Activated naive CD4-positive, alpha-beta T cell treated with anti-CD3 and anti-CD28 coated beads, Interleukin-2, amount 10 ng/mL, durations not matched to agents 7 days and 5 days (primary cell): ENCODE measurements around the gene CS.
A peak's percentile ranks its signal among the peaks of the same experiment; 100 is the strongest.
"Not testable (repeated sequence)": the region's sequence is repeated elsewhere in the genome, so short reads cannot be mapped to it uniquely, and the experiment has no call there.

Experiments
- CTCF ChIA-PET: fragments of 350-600 bp; sonication (Branson Sonifier 250); formaldehyde crosslinking; loops from one replicate; lab custom pipeline; 2021; ENCODE audit warnings: antibody characterized with exemption; lab: Charles Lee
- DNase-seq: peaks from one replicate; pipeline ENCODE4 v3.0.0-alpha.2; 2020
- H3K27ac Mint-ChIP-seq: one replicate; pipeline ENCODE4 v1.8.0; 2021; ENCODE audit warnings: mild to moderate bottlenecking, moderate library complexity, mixed read lengths
- H3K27me3 Mint-ChIP-seq: one replicate; pipeline ENCODE4 v1.8.0; 2021; ENCODE audit warnings: mild to moderate bottlenecking, mixed read lengths
- H3K36me3 Mint-ChIP-seq: one replicate; pipeline ENCODE4 v1.8.0; 2021; ENCODE audit warnings: mixed read lengths
- H3K4me1 Mint-ChIP-seq: one replicate; pipeline ENCODE4 v1.8.0; 2021; ENCODE audit warnings: mixed read lengths
- H3K4me3 Mint-ChIP-seq: one replicate; pipeline ENCODE4 v1.8.0; 2021; ENCODE audit warnings: mild to moderate bottlenecking, moderate library complexity, mixed read lengths
- H3K9me3 Mint-ChIP-seq: one replicate; pipeline ENCODE4 v1.8.0; 2021; ENCODE audit warnings: mixed read lengths

CS gene

DNA sequence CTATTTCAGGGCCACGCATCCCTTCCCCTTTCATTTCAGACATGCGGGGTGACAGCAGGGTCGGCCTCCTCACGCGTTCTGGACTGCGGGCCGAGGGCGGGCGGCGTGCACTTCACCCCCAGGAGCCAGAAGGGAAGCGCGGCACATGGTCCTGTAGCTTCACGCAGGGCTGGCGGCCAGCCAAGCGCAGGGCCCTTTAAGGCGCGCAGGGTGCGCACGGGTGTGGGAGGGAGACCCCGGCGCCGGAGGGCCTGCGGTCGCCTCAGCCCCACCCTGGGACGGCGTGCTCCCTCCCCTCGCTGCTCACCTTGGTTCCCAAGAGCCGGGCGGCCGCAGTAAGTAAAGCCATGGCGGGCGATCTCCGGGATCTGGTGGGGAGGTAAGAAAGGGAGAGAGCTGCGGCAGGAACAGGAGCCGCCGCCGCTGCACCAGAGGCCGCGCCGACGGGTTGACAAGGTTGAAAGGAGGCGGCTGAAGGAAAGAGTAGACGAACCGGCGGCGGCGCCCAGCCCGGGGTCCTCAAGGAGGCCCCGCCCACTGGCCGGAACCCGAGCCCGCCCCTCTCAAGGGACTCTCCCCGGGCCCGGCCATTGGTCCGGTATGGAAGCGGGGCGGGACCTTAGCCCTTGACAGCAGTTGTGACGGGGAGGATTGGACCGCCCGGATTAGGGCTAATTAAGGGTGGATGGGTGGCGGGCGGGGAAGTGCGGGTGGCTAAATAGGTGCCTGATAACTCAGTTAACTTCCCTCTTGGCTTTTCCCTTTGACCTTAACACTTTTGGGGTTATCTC, at the start of gene CS:
TSS of gene CS (minus strand) at position 478 of the 791 bp plus-strand sequence. CDS start at position 349, 129 bp downstream.
- Mint-ChIP-seq H3K36me3 (peaks cover 18% of the 10 kb centered on the region), H3K4me3 (peak within 1 kb of the TSS; percentile 86), H3K4me1 (peaks cover 51% of the 10 kb centered on the region), H3K27me3 (no peaks in the 10 kb centered on the region), H3K9me3 (no peaks in the 10 kb centered on the region), H3K27ac (peak within 1 kb of the TSS; percentile 96)
- peak; percentile 99 for DNase-seq
- CTCF ChIA-PET, result interaction anchor here (0.9 to 1.7 kb wide), 8 partner anchors 16 to 164 kb away, joined by 3 to 4 read pairs (median 3); partner anchors contain the start of genes ANKRD52 and CNPY2

DNA sequence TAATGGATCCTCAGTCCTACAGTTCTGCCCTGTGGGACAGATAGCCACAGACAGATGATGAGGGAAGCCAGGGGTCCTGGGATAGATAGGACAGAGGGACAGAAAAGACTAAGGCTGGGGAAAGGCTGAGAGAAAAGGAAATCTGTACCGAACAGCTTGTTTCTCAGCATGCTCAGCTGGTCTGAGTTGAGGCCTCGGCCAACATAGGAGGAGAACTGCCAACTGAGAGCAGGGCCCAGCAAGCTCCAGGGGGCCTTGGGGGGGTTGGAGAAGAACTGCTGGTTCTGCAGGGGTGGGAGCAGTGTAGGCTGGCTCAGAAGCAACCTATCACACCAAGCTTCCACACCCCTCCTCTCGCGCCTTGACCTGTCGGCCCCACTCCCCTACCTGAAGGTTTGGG, 48.6 kb upstream of the CS start:
- Mint-ChIP-seq H3K4me3 (no peak overlapping the region), H3K27ac (no peak overlapping the region), H3K27me3 (no peaks in the 10 kb centered on the region), H3K9me3 (no peaks in the 10 kb centered on the region), H3K4me1 (no peaks in the 10 kb centered on the region), H3K36me3 (peaks cover 61% of the 10 kb centered on the region)
- CTCF ChIA-PET, result interaction anchor here (1.1 kb wide), 1 partner anchor 9 kb away, joined by 4 read pairs; no protein-coding TSS in a partner anchor
- DNase-seq, result no peak

DNA sequence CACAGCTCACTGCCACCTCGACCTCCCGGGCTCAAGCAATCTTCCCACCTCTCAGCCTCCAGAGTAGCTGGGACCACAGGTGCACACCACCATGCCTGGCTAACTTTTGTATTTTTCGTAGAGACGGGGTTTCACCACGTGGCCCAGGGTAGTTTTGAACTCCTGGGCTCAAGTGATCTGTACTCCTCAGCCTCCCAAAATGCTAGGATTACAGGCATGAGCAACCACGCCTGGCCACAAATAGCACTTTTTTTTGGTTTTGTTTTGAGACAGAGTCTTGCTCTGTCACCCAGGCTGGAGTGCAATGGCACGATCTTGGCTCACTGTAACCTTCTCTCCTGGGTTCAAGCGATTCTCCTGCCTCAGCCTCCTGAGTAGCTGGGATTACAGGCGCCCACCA, 47.1 kb upstream of the CS start:
- H3K4me3 Mint-ChIP-seq, H3K9me3 Mint-ChIP-seq, H3K27me3 Mint-ChIP-seq, H3K27ac Mint-ChIP-seq, H3K4me1 Mint-ChIP-seq, DNase-seq: not testable (repeated sequence)
- peaks cover 65% of the 10 kb centered on the region for H3K36me3 Mint-ChIP-seq
- CTCF ChIA-PET, result interaction anchor here (0.7 to 1.5 kb wide), 7 partner anchors 9 to 277 kb away, joined by 3 to 6 read pairs (median 4); partner anchors contain the start of genes COQ10A, IL23A and ZC3H10

DNA sequence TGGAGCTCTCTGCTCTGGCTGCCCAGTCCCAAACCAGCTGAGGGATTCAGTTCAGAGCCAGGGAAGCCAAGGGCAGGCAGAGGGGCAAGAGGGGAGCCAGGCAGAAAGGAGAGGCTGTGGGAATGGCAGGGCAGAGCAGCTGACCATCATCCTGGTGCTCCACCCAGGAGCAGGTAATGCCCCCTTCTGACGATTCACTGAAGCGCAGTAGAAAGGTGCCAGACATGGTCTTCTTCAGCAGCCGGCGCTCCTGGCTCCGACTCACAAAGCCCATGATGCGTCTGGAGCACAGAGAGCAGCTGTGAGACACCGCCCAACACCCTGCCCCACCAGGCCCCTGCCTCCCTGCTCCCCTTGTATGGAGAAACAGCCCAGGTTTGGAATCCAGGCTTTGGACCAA, 46.5 kb upstream of the CS start:
- H3K4me3 Mint-ChIP-seq, result no peak overlapping the region
- CTCF ChIA-PET, result interaction anchor here (0.6 to 1.9 kb wide), 9 partner anchors 8 to 277 kb away, joined by 3 to 6 read pairs (median 4); partner anchors contain the start of genes APOF, COQ10A, IL23A and ZC3H10
- H3K36me3 Mint-ChIP-seq, result peaks cover 67% of the 10 kb centered on the region
- no peaks in the 10 kb centered on the region for H3K27me3 Mint-ChIP-seq
- H3K9me3 Mint-ChIP-seq, result no peaks in the 10 kb centered on the region
- no peak overlapping the region for H3K27ac Mint-ChIP-seq
- no peak for DNase-seq
- H3K4me1 Mint-ChIP-seq, result no peaks in the 10 kb centered on the region

DNA sequence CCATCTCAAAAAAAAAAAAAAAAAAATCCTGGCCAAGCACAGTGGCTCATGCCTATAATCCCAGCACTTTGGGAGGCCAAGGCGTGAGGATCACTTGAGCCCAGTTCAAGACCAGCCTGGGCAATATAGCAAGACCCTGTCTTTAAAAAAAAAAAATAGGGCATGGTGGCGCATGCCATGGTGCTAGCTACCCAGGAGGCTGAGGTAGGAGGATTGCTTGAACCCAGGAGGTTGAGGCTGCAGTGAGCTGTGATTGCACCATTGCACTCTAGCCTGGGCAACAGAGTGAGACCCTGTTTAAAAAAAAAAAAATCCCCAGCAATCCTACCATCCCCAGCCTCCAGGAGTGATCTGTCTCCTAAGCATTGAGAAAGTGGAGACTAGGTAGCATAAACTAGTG, 42.2 kb upstream of the CS start:
- not testable (repeated sequence) for H3K27ac Mint-ChIP-seq, H3K4me3 Mint-ChIP-seq, H3K27me3 Mint-ChIP-seq, H3K9me3 Mint-ChIP-seq, DNase-seq
- CTCF ChIA-PET, result interaction anchor here (0.7 to 1.0 kb wide), 2 partner anchors 22 to 222 kb away, joined by 3 to 4 read pairs; no protein-coding TSS in a partner anchor
- peaks cover 51% of the 10 kb centered on the region for H3K36me3 Mint-ChIP-seq
- peaks cover 35% of the 10 kb centered on the region for H3K4me1 Mint-ChIP-seq

DNA sequence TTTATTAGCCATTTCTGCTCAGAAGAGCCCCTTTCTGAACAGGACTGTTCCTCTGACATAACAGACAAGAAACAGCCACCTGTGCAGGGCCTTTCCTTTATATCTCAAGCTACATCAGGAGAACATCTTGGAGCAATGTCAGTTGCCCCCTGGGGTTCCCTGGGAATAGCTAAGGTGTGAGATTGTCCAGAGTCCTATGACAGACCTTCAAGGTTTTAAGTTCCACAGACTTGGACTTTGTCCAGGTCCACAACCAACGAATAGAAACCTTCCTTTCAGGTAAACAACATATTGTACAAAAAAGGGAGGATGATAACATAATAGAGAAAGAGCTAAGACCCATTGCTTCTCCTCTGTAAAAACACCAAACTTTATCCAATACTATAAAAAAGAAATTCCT, 41.5 kb upstream of the CS start:
- CTCF ChIA-PET, result interaction anchor here (1.5 kb wide), 1 partner anchor 122 kb away, joined by 6 read pairs; no protein-coding TSS in a partner anchor
- Mint-ChIP-seq H3K4me1 (peaks cover 42% of the 10 kb centered on the region), H3K36me3 (peaks cover 45% of the 10 kb centered on the region), H3K27ac (peak overlapping the region; percentile 24), H3K27me3 (no peaks in the 10 kb centered on the region), H3K9me3 (no peaks in the 10 kb centered on the region), H3K4me3 (no peak overlapping the region)
- DNase-seq, result no peak

DNA sequence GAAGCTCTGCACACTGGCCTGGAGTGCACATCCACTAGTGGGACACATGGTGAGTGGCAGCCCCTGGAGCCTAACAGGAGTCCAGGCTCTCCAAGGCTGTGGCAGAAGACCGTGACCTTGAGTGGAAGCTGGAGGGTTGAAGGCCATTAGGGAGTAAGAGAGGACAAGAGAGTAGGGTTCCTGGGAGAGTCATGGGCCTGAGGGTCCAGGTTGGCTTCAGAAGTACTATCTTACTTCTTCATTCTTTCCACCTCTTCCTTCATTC, 39.0 kb upstream of the CS start:
- no peak for DNase-seq

DNA sequence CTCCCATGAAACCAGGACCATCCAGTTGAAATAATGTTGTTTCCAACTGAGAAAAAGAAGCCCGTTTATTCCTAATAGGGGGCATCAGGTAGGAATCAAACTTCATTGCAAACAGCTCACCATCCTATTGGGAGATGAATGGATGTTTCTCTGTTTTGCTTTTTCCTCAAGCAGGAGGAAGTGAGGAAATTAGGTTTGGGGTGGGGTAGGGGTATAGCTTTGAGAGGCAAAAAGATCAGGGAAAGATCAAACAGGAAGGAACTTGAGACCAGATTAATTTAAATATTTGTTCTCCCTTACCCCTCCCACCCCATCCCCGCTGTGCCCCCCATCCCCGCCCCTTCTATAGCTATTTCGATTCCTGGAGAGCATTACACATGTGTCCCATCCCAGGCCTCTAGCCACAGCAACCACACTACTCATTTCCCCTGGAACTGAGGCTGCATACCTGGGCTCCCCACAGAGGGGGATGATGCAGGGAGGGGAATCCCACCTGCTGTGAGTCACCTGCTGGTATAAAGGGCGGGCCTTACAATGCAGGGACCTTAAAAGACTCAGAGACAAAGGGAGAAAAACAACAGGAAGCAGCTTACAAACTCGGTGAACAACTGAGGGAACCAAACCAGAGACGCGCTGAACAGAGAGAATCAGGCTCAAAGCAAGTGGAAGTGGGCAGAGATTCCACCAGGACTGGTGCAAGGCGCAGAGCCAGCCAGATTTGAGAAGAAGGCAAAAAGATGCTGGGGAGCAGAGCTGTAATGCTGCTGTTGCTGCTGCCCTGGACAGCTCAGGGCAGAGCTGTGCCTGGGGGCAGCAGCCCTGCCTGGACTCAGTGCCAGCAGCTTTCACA, 38.4 kb upstream of the CS start, which contains the start of gene IL23A:
TSS of gene IL23A (plus strand) at position 577 of the 850 bp plus-strand sequence. CDS start at position 738, 161 bp downstream.
- peak; percentile 87 for DNase-seq
- H3K27me3 Mint-ChIP-seq, result no peaks in the 10 kb centered on the region
- peaks cover 52% of the 10 kb centered on the region for H3K4me1 Mint-ChIP-seq
- H3K36me3 Mint-ChIP-seq, result peaks cover 25% of the 10 kb centered on the region
- CTCF ChIA-PET, result interaction anchor here (0.7 to 2.4 kb wide), 4 partner anchors 8 to 125 kb away, joined by 3 to 8 read pairs (median 4); no protein-coding TSS in a partner anchor
- H3K9me3 Mint-ChIP-seq, result no peaks in the 10 kb centered on the region
- peak within 1 kb of the TSS; percentile 89 for H3K4me3 Mint-ChIP-seq
- H3K27ac Mint-ChIP-seq, result peak within 1 kb of the TSS; percentile 99

More for the DNA sequence above, 39.0 kb upstream of the CS start:
- peaks cover 52% of the 10 kb centered on the region for H3K4me1 Mint-ChIP-seq
- no peaks in the 10 kb centered on the region for H3K27me3 Mint-ChIP-seq
- H3K9me3 Mint-ChIP-seq, result no peaks in the 10 kb centered on the region
- peaks cover 30% of the 10 kb centered on the region for H3K36me3 Mint-ChIP-seq
- H3K27ac Mint-ChIP-seq, result peak overlapping the region; percentile 99
- H3K4me3 Mint-ChIP-seq, result peak overlapping the region; percentile 89
- CTCF ChIA-PET, result interaction anchor here (1.2 to 2.4 kb wide), 2 partner anchors 20 to 125 kb away, joined by 3 to 8 read pairs; no protein-coding TSS in a partner anchor

DNA sequence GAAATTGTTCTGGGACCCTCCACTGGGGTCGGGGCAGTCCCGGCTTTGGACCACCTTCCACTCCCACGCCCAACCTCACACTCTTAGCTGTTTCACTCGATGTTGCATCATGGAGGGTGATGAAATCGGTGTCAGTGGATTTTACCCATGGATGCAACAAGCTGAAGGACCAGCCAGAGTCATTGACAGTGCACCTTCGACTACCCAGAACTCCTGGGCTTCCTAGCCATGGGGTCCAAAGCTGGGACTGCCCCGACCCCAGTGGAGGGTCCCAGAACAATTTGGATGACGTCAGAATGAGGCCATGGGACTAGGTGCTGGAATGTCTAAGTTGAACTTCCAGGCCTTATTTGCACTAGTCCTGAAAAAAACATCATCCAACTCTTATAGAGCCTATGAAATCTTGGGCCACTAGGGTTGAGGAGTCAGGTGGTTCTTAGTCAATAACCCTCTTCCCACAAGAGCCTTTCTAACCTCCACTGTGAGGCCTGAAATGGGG, 37.7 kb upstream of the CS start:
- CTCF ChIA-PET, result interaction anchor here (1.3 to 2.4 kb wide), 2 partner anchors 20 to 126 kb away, joined by 3 to 8 read pairs; no protein-coding TSS in a partner anchor
- peaks cover 21% of the 10 kb centered on the region for H3K36me3 Mint-ChIP-seq
- H3K27ac Mint-ChIP-seq, result peak overlapping the region; percentile 99
- DNase-seq, result no peak
- H3K27me3 Mint-ChIP-seq, result no peaks in the 10 kb centered on the region
- no peaks in the 10 kb centered on the region for H3K9me3 Mint-ChIP-seq
- H3K4me1 Mint-ChIP-seq, result peaks cover 59% of the 10 kb centered on the region
- H3K4me3 Mint-ChIP-seq, result peak overlapping the region; percentile 55

DNA sequence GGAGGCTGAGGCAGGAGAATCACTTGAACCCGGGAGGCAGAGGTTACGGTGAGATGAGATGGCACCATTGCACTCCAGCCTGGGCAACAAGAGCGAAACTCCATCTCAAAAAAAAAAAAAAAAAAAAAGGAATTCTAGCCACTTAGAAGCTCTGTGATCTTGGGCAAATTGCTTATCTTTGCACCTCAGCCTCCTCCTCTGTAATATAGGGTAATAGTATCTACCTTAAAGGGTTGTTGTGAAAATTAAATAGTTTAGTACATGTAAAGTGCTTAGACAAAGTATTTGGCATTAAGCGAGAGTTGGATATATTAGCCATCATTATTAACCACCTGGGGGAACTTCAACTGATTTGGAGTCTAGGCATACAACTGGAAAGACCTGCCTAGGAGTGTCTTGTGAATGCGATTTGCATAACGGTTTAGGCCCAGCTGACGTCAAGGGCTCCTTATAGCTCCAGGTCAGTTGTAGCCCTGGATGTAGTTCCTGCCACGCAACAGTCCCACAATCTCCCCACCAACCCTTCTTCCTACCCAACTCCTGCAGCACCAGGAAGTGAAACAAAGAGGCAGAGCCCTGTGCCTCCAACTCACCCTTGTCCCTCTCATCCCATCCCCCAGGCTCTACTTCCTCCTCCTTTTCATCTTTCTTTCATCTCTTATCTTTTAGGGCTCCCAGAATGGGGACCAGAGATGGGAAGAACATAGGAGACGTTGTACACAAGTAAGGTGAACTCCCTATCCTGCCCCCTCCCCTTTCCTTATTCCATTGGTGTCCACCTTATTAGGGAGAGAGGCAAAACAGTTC, 36.4 kb upstream of the CS start:
- peaks cover 22% of the 10 kb centered on the region for H3K36me3 Mint-ChIP-seq
- no peaks in the 10 kb centered on the region for H3K27me3 Mint-ChIP-seq
- peaks cover 67% of the 10 kb centered on the region for H3K4me1 Mint-ChIP-seq
- CTCF ChIA-PET, result interaction anchor here (1.3 kb wide), 1 partner anchor 19 kb away, joined by 3 read pairs; no protein-coding TSS in a partner anchor
- peak overlapping the region; percentile 54 for H3K27ac Mint-ChIP-seq
- DNase-seq, result no peak
- H3K9me3 Mint-ChIP-seq, result no peaks in the 10 kb centered on the region
- H3K4me3 Mint-ChIP-seq, result no peak overlapping the region

DNA sequence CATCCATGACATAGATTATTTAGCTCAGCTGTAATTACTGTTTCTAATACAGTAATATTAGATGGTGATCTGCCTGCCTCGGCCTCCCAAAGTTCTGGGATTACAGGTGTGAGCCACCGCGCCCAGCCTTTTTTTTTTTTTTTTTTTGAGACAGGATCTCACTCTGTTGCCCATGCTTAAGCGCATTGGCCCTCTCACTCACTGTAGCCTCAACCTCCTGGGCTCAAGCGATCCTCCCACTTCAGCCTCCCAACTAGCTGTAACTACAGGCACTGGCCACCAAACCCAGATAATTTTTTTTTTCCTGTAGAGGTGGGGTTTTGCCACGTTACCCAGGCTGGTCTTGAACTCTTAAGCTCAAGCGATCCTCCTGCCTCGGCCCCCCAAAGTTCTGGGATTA, 35.4 kb upstream of the CS start:
- CTCF ChIA-PET, result interaction anchor here (0.7 kb wide), 1 partner anchor 117 kb away, joined by 3 read pairs; no protein-coding TSS in a partner anchor
- not testable (repeated sequence) for DNase-seq, H3K9me3 Mint-ChIP-seq, H3K27ac Mint-ChIP-seq, H3K27me3 Mint-ChIP-seq
- H3K4me1 Mint-ChIP-seq, result peaks cover 68% of the 10 kb centered on the region
- H3K4me3 Mint-ChIP-seq, result peak overlapping the region; percentile 33
- H3K36me3 Mint-ChIP-seq, result peaks cover 16% of the 10 kb centered on the region

DNA sequence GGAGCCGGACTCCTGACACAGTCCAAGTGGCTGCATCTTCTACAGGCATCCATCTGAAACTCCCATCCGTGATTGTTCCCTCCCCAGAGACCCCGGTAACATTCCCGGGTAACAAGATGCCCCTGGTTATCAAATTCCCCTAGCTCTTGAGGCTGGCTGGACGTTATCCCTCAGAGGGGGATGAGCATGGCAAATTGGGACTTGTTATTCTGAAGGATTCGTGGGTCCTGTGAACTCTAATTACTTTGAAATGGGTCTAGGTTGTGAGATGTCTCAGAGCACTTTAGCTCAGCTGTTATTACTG, 34.3 kb upstream of the CS start:
- H3K4me1 Mint-ChIP-seq, result peaks cover 57% of the 10 kb centered on the region
- CTCF ChIA-PET, result no interaction called here
- H3K4me3 Mint-ChIP-seq, result peak overlapping the region; percentile 94
- no peaks in the 10 kb centered on the region for H3K27me3 Mint-ChIP-seq
- no peak for DNase-seq
- H3K36me3 Mint-ChIP-seq, result peaks cover 11% of the 10 kb centered on the region
- H3K27ac Mint-ChIP-seq, result peak overlapping the region; percentile 99
- no peaks in the 10 kb centered on the region for H3K9me3 Mint-ChIP-seq
